Activated CD4-positive, CD25-positive, alpha-beta regulatory T cell treated with anti-CD3 and anti-CD28 coated beads, Interleukin-2, amount 50 U/mL, for 16 hours (primary cell): ENCODE data around the gene ZNF362.
A peak's percentile ranks its signal among the peaks of the same experiment; 100 is the strongest.

Experiments
- DNase-seq: peaks from one replicate; pipeline ENCODE4 v3.0.0-alpha.2; 2020; ENCODE audit warnings: low read depth, low spot score

Gene ZNF362

DNA sequence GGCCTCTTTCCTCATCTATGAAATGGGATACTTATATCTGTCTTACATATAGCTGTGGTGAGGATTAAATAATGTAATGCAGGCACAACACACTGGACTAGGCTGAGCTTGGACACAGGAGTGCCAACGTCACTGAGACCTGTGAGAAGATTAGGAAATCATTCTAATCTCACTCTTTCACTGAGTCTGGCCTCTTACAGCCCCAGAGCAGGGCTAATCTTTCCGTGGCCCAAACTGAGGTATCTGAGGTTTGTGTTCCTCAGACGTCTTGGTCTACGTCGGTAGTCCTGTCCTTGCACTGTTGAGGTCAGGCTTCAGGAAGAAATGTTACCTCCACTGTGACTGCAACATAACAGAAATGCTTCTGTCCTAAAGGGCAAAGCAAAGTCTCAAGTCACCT, 87.2 kb downstream of the ZNF362 start:
- DNase-seq, result no peak

DNA sequence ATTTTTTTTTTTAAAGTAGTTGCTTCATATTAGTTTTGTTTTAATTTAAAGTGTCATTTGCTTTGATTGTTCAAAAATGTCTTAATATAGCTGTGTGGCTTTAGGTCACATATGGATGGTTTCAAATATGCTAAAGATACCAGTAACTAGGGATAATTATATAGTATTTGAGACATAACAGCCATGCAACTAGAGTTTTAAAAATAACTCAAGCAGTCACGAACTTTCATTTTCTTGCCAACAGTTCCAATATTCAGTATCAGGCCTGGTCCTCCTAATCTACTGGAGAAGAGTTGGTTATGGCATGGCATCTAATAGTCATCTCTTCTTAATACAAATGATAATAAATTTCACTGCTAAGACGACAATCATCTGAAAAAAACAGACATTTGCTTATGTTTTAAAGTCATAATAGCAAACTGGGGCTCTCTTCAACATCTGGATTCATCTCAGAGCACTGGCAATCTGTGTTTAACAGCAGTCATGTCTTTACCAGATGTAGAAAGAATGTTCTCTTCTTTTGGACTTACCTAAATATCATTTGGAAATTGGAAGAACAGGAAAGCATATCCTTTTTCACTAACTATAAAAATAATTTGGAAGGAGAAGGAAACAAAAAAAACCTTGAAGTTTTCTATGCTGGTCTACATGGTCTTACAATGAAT, 88.7 kb downstream of the ZNF362 start:
- no peak for DNase-seq

DNA sequence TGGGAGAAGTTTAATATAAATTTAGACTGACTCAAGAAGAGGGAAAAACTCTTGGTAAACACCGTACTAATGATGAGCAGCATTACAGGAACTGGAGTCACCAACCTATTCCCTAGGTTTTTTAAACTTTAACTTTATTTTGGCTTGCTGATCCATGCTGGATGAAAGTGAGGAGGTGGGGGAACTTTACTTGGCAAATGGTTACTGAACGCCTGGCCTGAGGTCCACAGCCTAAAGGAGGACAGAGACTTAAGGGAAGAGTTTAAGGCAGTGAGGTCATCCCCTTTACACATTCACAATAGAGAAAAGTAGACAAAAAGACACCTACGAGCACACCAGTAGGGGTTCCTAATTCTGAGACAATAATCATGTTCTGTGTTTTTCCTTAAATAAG, 90.2 kb downstream of the ZNF362 start:
- DNase-seq, result no peak

DNA sequence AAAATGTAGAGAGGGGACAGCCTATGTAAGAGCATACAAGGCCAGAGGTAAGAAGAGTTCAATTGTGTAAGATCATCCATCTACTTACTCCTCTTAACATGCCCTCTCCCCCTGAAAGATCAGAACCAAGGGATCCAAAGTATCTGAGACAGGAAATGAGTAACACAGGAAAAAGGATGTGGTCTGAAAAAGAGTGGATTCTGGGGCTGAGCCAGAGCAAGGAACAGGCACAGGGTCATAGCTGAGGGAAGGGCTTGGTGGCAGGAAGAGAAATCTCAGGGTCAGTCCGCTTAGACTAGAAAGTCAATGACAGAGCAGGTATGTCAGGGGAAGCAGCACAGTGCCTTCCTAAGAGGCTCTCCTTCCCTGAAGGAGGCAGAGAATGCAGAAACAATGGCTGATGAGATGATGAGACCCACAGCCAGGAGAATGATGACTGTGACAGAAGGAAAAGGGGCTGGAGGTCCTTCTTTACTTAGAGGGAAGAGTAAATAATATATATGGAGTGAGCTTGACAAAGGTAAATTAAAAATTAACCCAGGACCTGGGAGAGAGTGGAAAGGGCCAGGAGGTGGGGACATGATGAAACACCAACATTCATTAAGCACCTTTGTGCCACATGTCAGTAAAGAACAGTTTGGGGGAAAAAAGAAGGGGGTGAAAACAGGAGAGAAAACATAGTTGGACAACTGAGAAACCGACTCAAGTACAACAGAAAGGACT, 90.8 kb downstream of the ZNF362 start:
- no peak for DNase-seq

DNA sequence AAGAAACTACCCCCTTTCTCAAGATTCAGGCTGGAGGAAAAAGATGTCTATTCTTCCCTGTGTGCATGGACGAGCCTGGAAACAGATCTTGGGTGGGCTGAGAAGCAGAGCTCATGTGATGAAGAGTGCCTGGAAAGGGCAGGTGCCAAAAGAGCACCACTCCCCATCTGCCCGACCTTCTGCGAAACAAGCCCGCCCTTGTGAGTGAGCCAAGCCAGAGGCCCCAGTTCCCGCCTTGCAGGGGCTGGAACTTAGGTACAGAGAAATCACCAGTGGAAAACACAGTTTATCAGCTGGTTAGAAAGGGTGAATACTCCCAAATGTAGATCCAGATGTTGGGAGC, 91.3 kb downstream of the ZNF362 start:
- no peak for DNase-seq

DNA sequence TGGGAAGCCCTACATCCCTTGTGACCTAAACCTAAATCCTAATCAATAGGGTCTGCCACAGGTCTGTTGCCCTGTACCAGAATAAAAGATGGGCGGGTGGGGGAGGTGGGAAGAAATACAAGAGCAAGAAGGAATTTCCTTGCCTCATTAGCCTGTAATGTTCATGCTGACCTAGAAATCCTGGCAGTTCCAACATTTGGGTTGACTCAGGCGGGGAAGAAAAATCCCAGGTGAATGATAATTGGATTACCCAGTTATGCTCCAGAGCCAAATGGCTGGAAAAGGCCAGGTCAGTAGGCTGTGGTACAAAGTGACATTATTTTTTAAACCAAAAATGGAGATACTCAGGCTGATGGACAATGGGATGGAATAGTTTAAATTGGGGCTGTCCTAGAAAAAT, 91.9 kb downstream of the ZNF362 start:
- DNase-seq, result no peak

DNA sequence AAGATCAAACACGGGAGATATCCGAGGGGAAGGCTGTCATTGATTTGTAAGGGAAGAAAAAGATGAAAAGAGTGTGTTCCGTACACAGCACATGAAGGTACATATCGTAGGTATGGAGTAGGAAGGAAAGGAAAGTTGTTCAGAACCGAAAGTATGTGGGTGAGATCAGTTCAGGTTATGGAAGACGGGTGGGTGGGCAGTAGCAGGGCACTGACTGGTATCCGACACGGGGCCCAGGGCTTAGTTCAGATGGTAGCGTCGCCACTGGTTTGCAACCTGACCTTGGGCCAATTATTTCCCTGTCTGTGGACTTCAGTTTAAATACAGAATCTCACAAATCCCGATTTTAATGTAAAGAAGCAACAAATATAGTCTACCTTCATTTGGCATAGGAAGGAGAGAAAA, 92.4 kb downstream of the ZNF362 start:
- DNase-seq, result no peak

DNA sequence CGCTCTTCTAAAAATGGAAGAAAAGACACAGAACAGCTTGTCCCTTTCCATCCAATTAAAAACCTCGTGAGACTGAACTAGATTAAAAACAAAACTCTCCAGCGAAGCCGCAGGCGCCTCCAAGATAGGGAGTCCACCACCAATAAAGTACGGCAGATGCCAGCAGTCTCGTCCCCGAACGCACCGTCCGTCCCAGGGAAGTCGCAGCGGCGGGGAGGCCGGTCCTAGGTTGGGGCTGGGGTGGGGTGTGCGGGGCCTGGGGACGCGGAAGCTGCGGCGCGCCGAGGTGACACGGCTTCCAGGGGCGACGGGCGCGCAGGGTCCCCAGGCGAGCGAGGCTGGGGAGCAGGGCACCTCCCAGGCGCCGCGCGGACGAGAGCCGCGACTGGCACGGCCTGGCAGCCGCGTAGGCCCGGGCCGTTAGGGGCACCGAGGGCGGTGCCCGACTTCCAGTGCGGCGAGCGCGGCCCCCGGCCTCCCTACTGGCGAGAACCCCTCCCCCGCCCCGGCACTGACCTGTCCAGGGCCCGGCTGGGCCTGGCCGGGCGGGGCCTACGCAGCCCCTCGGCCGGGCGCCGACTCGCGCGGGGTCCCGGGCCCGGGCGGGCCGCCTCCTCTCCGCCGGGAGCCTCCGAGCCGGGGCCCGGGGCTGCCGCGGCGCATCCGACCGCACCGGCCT, 92.9 kb downstream of the ZNF362 start:
- no peak for DNase-seq

DNA sequence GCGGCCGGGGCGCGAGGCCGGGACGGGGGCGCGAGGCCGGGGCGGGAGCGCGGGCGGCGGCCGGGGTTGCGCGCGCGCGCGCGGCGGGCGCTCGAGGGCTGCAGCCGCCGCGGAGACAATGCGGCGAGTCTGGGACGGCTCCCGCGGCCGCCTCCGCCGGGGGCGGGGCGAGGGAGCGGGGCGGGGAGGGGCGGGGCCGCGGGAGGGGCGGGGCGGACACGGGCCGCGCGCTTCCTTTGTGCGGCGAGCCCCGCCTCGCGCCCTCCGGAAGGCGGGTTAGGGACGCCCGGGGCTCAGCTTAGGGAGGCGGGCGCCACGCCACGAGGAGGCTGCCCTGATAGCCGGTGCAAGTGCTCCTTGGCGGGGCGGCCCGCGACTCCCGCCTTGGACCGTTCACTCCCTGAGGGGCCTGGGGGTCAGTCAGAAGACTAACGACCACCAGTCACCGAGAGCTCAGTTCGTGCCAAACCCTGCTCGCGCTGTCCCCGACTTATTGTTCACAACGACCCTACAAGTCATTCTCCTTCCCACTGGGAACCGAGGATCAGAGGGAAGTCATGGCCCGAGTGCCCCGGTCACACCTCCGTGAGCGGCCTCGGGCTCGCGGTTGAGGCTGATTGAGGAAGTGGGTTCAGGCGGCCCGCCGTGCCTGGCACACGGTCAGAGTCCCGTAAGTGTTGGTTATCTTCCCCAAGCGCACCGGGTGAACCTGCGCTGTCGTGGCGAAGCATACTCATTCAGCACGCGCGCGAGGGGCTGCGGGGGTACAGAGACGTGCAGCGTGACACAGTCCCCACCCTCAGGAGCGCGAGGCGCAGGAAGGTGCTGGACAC, 93.7 kb downstream of the ZNF362 start:
- peak; percentile 60 for DNase-seq
